SU-DHL-6 (cell line): ENCODE measurements around the gene RNPC3.

Source experiments
- H2AFZ ChIP-seq: fragments of 200-600 bp; sonication (generic); 2 replicates; pipeline ENCODE4 v1.6.1; 2014; ENCODE audit warnings: low read depth, mild to moderate bottlenecking, moderate library complexity, mixed read lengths, antibody characterized with exemption, low read length; ENCODE audit not compliant: severe bottlenecking
- H3F3A ChIP-seq: fragments of 200-600 bp; shearing (Covaris generic); 2 replicates; pipeline ENCODE4 v1.6.0; 2016; ENCODE audit warnings: antibody characterized with exemption, mild to moderate bottlenecking; ENCODE audit not compliant: insufficient read depth
- H3K27ac ChIP-seq: fragments of 200-600 bp; sonication (generic); 2 replicates; pipeline ENCODE4 v1.5.1; 2016; ENCODE audit warnings: low read depth, mild to moderate bottlenecking, low read length, moderate library complexity, mixed read lengths
- H3K27me3 ChIP-seq: fragments of 200-600 bp; sonication (generic), shearing (Covaris generic); 2 replicates; pipeline ENCODE4 v1.6.0; 2014; ENCODE audit warnings: mild to moderate bottlenecking, low read length
- H3K36me3 ChIP-seq: fragments of 200-600 bp; sonication (generic); 2 replicates; pipeline ENCODE4 v1.6.1; 2014; ENCODE audit warnings: mild to moderate bottlenecking, low read length, mixed read lengths
- H3K4me2 ChIP-seq: fragments of 300-600, 200-600 bp; shearing (Covaris generic), sonication (generic); 2 replicates; pipeline ENCODE4 v1.6.0; 2014; ENCODE audit warnings: low read length, low read depth, mild to moderate bottlenecking; ENCODE audit not compliant: poor library complexity, severe bottlenecking
- H3K4me3 ChIP-seq: fragments of 200-600 bp; sonication (generic); 2 replicates; pipeline ENCODE4 v1.5.1; 2014; ENCODE audit warnings: antibody characterized with exemption, low read length, mild to moderate bottlenecking, mixed read lengths; ENCODE audit not compliant: insufficient read depth, poor library complexity, severe bottlenecking
- H3K79me2 ChIP-seq: fragments of 200-600 bp; sonication (generic); 2 replicates; pipeline ENCODE4 v1.6.1; 2014; ENCODE audit warnings: mild to moderate bottlenecking, low read length, moderate library complexity; ENCODE audit not compliant: insufficient read depth
- H3K9ac ChIP-seq: fragments of 200-600 bp; sonication (generic); 2 replicates; pipeline ENCODE4 v1.7.0; 2014; ENCODE audit warnings: mild to moderate bottlenecking, low read length
- H3K9me2 ChIP-seq: fragments of 200-600 bp; sonication (generic); replicated peaks from 2 replicates; pipeline ENCODE4 v1.6.1; 2014; ENCODE audit warnings: low read length; ENCODE audit not compliant: insufficient read depth
- H3K9me3 ChIP-seq: fragments of 200-600 bp; sonication (generic); 2 replicates; pipeline ENCODE4 v1.6.1; 2014; ENCODE audit warnings: low read length, mixed read lengths; ENCODE audit not compliant: insufficient read depth
- H4K20me1 ChIP-seq: fragments of 200-600 bp; sonication (generic); 2 replicates; pipeline ENCODE4 v1.6.1; 2014; ENCODE audit warnings: low read depth, mild to moderate bottlenecking, antibody characterized with exemption, low read length, moderate library complexity, mixed read lengths
- EZH2phosphoT487 ChIP-seq: fragments of 200-600 bp; sonication (generic), shearing (Covaris generic); conservative IDR thresholded peaks from 2 replicates; pipeline ENCODE4 v1.6.1; 2018; ENCODE audit warnings: mild to moderate bottlenecking, antibody characterized with exemption, low read length, moderate library complexity, mixed read lengths
- TF ChIP-seq, protein P1 (sequence below): fragments of 200-600 bp; sonication (generic); IDR thresholded peaks from one replicate; pipeline ENCODE4 v1.5.1; 2017; ENCODE audit warnings: antibody characterized with exemption, mild to moderate bottlenecking, low read length, moderate library complexity; ENCODE audit not compliant: insufficient read depth, poor library complexity, severe bottlenecking

Gene RNPC3

GRCh38 chr1:103516283-103516682, 9.2 kb upstream of the RNPC3 start:
- Histone ChIP-seq H3K9me2 (no peaks in the 10 kb centered on the region), H3K9ac (no peak overlapping the region), H3K4me2 (no peak overlapping the region), H2AFZ (no peak overlapping the region), H4K20me1 (no peaks in the 10 kb centered on the region), H3K27ac (no peak overlapping the region), H3F3A (peaks cover 5% of the 10 kb centered on the region; the same call in 1 of the 2 replicates), H3K4me3 (no peak overlapping the region), H3K27me3 (no peaks in the 10 kb centered on the region), H3K36me3 (no peaks in the 10 kb centered on the region), H3K79me2 (no peaks in the 10 kb centered on the region), H3K9me3 (no peaks in the 10 kb centered on the region)
- TF ChIP-seq, protein P1, sequence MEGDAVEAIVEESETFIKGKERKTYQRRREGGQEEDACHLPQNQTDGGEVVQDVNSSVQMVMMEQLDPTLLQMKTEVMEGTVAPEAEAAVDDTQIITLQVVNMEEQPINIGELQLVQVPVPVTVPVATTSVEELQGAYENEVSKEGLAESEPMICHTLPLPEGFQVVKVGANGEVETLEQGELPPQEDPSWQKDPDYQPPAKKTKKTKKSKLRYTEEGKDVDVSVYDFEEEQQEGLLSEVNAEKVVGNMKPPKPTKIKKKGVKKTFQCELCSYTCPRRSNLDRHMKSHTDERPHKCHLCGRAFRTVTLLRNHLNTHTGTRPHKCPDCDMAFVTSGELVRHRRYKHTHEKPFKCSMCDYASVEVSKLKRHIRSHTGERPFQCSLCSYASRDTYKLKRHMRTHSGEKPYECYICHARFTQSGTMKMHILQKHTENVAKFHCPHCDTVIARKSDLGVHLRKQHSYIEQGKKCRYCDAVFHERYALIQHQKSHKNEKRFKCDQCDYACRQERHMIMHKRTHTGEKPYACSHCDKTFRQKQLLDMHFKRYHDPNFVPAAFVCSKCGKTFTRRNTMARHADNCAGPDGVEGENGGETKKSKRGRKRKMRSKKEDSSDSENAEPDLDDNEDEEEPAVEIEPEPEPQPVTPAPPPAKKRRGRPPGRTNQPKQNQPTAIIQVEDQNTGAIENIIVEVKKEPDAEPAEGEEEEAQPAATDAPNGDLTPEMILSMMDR, result no peak
- no peak for TF ChIP-seq EZH2phosphoT487

DNA sequence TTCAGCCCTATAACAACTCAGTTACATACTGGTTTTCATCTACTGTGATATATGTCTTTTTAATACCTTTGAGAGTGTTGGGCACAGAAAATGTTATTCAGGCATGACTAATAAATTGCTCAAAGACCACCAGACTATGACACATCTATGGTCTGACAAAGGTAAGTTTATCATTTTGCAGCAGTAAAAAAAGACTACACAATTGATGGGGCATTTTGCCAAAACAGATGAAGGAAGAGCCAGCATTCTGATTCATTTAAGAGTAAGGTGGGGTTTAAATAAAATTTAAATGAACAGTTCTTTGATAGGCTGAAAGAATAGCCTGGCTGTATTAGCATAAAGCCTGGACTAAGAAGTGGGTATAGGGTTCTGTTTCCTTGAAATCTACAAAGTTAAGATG, 8.8 kb upstream of the RNPC3 start:
- Histone ChIP-seq H3K4me2 (no peak overlapping the region), H3K27ac (no peak overlapping the region), H3K4me3 (no peak overlapping the region), H3F3A (peaks cover 5% of the 10 kb centered on the region; the same call in 1 of the 2 replicates), H3K9me2 (no peaks in the 10 kb centered on the region), H3K9me3 (no peaks in the 10 kb centered on the region), H2AFZ (no peak overlapping the region), H4K20me1 (no peaks in the 10 kb centered on the region), H3K36me3 (no peaks in the 10 kb centered on the region), H3K79me2 (no peaks in the 10 kb centered on the region), H3K27me3 (no peaks in the 10 kb centered on the region), H3K9ac (no peak overlapping the region)
- TF ChIP-seq, protein P1, result no peak
- TF ChIP-seq EZH2phosphoT487, result no peak

DNA sequence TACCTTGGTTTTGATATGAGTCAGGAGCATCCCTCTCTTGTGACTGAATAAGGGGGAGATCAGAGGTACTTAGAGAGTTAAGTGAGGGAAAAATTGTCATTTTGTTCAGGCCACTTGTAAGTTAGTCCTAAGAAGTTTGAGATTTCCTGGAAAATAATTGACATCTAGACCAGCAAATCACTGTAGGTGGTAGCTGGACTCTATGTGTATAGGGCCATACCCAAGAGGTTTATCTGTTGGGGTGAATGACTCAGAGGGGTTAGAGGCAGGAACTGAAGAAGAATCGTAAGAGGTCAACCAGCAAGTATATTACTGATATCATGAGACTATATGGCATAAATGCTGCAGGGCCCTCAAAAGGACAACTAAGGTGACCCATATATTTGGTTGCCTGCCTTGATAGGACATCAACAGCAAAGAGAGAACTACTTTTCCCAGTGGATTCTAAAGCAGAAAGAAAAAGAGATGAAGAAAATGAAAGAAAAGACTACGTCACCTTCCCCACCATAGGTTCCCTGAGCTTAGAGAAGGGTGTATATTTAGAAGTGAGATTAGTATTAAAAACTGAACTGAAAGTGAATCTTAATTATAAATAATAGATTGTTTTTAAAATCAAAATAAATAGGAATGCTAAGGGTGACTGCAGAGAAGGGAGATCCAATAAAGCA, 8.0 kb upstream of the RNPC3 start:
- H3K27me3 ChIP-seq, result no peaks in the 10 kb centered on the region
- TF ChIP-seq EZH2phosphoT487, result no peak
- TF ChIP-seq, protein P1, result no peak
- H3K4me2 ChIP-seq, result no peak overlapping the region
- H3K79me2 ChIP-seq, result no peaks in the 10 kb centered on the region
- H3K9me2 ChIP-seq, result no peaks in the 10 kb centered on the region
- no peaks in the 10 kb centered on the region for H3K36me3 ChIP-seq
- no peak overlapping the region for H3K27ac ChIP-seq
- H2AFZ ChIP-seq, result no peak overlapping the region
- peaks cover 5% of the 10 kb centered on the region; the same call in 1 of the 2 replicates for H3F3A ChIP-seq
- no peaks in the 10 kb centered on the region for H4K20me1 ChIP-seq
- no peak overlapping the region for H3K4me3 ChIP-seq
- H3K9ac ChIP-seq, result no peak overlapping the region
- no peaks in the 10 kb centered on the region for H3K9me3 ChIP-seq
